ACC112 (cell line): Measurements from ENCODE around the gene TNRC6C.

Experiments used
- H2AFZ ChIP-seq: fragments of 200-600 bp; sonication (generic); one replicate; pipeline ENCODE4 v1.6.0; 2017; ENCODE audit warnings: antibody characterized with exemption, low read length; ENCODE audit not compliant: unreplicated experiment
- H3K27ac ChIP-seq: fragments of 200-600 bp; sonication (generic); 2 replicates; pipeline ENCODE4 v1.5.1; 2014; ENCODE audit warnings: low read depth, mild to moderate bottlenecking, antibody characterized with exemption, low read length, moderate library complexity
- H3K27me3 ChIP-seq: fragments of 200-600 bp; sonication (generic); 2 replicates; pipeline ENCODE4 v1.6.1; 2014; ENCODE audit warnings: mild to moderate bottlenecking, antibody characterized with exemption, low read length, moderate library complexity, mixed read lengths; ENCODE audit not compliant: insufficient read depth
- H3K36me3 ChIP-seq: fragments of 200-600 bp; sonication (generic); 2 replicates; pipeline ENCODE4 v1.6.1; 2016; ENCODE audit warnings: mild to moderate bottlenecking, antibody characterized with exemption, low read length, moderate library complexity, mixed read lengths; ENCODE audit not compliant: insufficient read depth
- H3K4me1 ChIP-seq: fragments of 200-600 bp; sonication (generic); one replicate; pipeline ENCODE4 v1.6.1; 2016; ENCODE audit warnings: low read length, mixed read lengths; ENCODE audit not compliant: insufficient read depth, unreplicated experiment, control insufficient read depth
- H3K4me3 ChIP-seq: fragments of 200-600 bp; sonication (generic); 2 replicates; pipeline ENCODE4 v1.5.1; 2014; ENCODE audit warnings: mild to moderate bottlenecking, low read depth, low read length
- H3K79me2 ChIP-seq: fragments of 200-600 bp; sonication (generic); one replicate; pipeline ENCODE4 v1.6.0; 2016; ENCODE audit warnings: low read length; ENCODE audit not compliant: control insufficient read depth, unreplicated experiment, insufficient read depth

The TNRC6C gene

GRCh38 chr17:77951123-77951522 is 7.4 kb upstream of the TNRC6C start:
- Histone ChIP-seq H3K27me3 (peaks cover 60% of the 10 kb centered on the region), H3K4me1 (no peaks in the 10 kb centered on the region), H3K4me3 (no peak overlapping the region), H3K79me2 (no peaks in the 10 kb centered on the region), H2AFZ (no peak overlapping the region), H3K36me3 (no peaks in the 10 kb centered on the region), H3K27ac (no peak overlapping the region)

GRCh38 chr17:77952368-77952767 is 6.1 kb upstream of the TNRC6C start:
- Histone ChIP-seq H3K27ac (no peak overlapping the region), H3K36me3 (no peaks in the 10 kb centered on the region), H3K27me3 (peaks cover 72% of the 10 kb centered on the region), H2AFZ (no peak overlapping the region), H3K4me1 (no peaks in the 10 kb centered on the region), H3K79me2 (no peaks in the 10 kb centered on the region), H3K4me3 (no peak overlapping the region)

GRCh38 chr17:77957235-77957856 is 1.2 kb upstream of the TNRC6C start:
- Histone ChIP-seq H3K27me3 (peaks cover 60% of the 10 kb centered on the region), H3K36me3 (no peaks in the 10 kb centered on the region), H3K27ac (no peak overlapping the region), H3K79me2 (peaks cover 15% of the 10 kb centered on the region), H3K4me3 (peak overlapping the region; percentile 82), H2AFZ (peak overlapping the region; percentile 61), H3K4me1 (no peaks in the 10 kb centered on the region)

GRCh38 chr17:77958716-77959125 is 218 bp downstream of the TNRC6C start:
- peaks cover 47% of the 10 kb centered on the region for H3K27me3 ChIP-seq
- H3K27ac ChIP-seq, result no peak overlapping the region
- peaks cover 15% of the 10 kb centered on the region for H3K79me2 ChIP-seq
- H3K36me3 ChIP-seq, result no peaks in the 10 kb centered on the region
- peak overlapping the region; percentile 82 for H3K4me3 ChIP-seq
- no peak overlapping the region for H2AFZ ChIP-seq
- H3K4me1 ChIP-seq, result no peaks in the 10 kb centered on the region

- H3K27ac ChIP-seq, result no peak overlapping the region
- peak overlapping the region; percentile 82 for H3K4me3 ChIP-seq
- peak overlapping the region; percentile 32 for H2AFZ ChIP-seq
- H3K4me1 ChIP-seq, result no peaks in the 10 kb centered on the region
- H3K79me2 ChIP-seq, result peaks cover 15% of the 10 kb centered on the region
- H3K27me3 ChIP-seq, result peaks cover 44% of the 10 kb centered on the region
- no peaks in the 10 kb centered on the region for H3K36me3 ChIP-seq
Measured at GRCh38 chr17:77959126-77959925, 823 bp downstream of the TNRC6C start.

- peak overlapping the region; percentile 32 for H2AFZ ChIP-seq
- H3K36me3 ChIP-seq, result no peaks in the 10 kb centered on the region
- peak overlapping the region; percentile 82 for H3K4me3 ChIP-seq
- peaks cover 15% of the 10 kb centered on the region for H3K79me2 ChIP-seq
- no peak overlapping the region for H3K27ac ChIP-seq
- H3K27me3 ChIP-seq, result peaks cover 37% of the 10 kb centered on the region
- H3K4me1 ChIP-seq, result no peaks in the 10 kb centered on the region
Measured at GRCh38 chr17:77959926-77960521, 1.5 kb downstream of the TNRC6C start.

GRCh38 chr17:77961741-77962140 is 3.2 kb downstream of the TNRC6C start:
- H3K27ac ChIP-seq, result no peak overlapping the region
- no peak overlapping the region for H2AFZ ChIP-seq
- H3K79me2 ChIP-seq, result peaks cover 15% of the 10 kb centered on the region
- no peaks in the 10 kb centered on the region for H3K4me1 ChIP-seq
- H3K4me3 ChIP-seq, result no peak overlapping the region
- no peaks in the 10 kb centered on the region for H3K36me3 ChIP-seq
- H3K27me3 ChIP-seq, result peaks cover 23% of the 10 kb centered on the region

- Histone ChIP-seq H3K79me2 (peaks cover 15% of the 10 kb centered on the region), H3K27me3 (peaks cover 16% of the 10 kb centered on the region), H2AFZ (no peak overlapping the region), H3K27ac (no peak overlapping the region), H3K36me3 (no peaks in the 10 kb centered on the region), H3K4me1 (no peaks in the 10 kb centered on the region), H3K4me3 (no peak overlapping the region)
Measured at GRCh38 chr17:77962348-77962747, 3.8 kb downstream of the TNRC6C start.

GRCh38 chr17:77963441-77963840 is 4.9 kb downstream of the TNRC6C start:
- peaks cover 15% of the 10 kb centered on the region for H3K79me2 ChIP-seq
- no peak overlapping the region for H3K4me3 ChIP-seq
- no peaks in the 10 kb centered on the region for H3K36me3 ChIP-seq
- no peaks in the 10 kb centered on the region for H3K4me1 ChIP-seq
- no peak overlapping the region for H3K27ac ChIP-seq
- H3K27me3 ChIP-seq, result peaks cover 12% of the 10 kb centered on the region
- H2AFZ ChIP-seq, result no peak overlapping the region

- H3K4me1 ChIP-seq, result no peaks in the 10 kb centered on the region
- H3K4me3 ChIP-seq, result no peak overlapping the region
- H3K27ac ChIP-seq, result no peak overlapping the region
- H3K79me2 ChIP-seq, result peaks cover 6% of the 10 kb centered on the region
- peaks cover 2% of the 10 kb centered on the region for H3K27me3 ChIP-seq
- no peak overlapping the region for H2AFZ ChIP-seq
- H3K36me3 ChIP-seq, result no peaks in the 10 kb centered on the region
Measured at GRCh38 chr17:77965352-77965751, 6.8 kb downstream of the TNRC6C start.
